ENCODE measurements around the gene CBY2. TPM values are rescaled to one million over a fixed set of nuclear protein-coding genes. Genes with fewer than 3 reads are reported as not detected.

The CBY2 gene
- total and polyA plus RNA-seq, 2 of the 4 experiments (the other 2 are of a cell fraction) = not detected

DNA sequence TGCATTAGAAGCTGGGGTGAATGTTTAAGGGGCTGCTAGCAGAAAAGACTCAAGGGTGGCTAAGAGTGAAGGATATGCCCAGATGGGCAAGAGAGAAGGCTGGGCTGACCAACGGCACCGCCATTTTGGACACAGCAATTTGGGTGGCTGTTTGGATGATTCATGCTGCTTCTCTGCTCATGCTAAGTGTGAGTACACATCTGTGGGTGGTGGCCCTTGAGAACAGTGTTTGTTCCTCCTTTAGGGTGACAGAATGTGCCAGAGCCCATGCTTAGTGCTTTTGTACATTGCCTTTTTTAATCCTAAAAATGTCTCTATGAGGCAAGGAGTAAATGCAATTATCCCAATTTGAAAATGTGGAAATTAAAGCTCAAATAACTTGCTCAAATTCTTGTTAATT, 9.8 kb downstream of the CBY2 start:
- BruUV-seq (replicated peaks) = no TSS peak
- ATAC-seq (ENCODE audit: low read depth) = no peak
- in situ Hi-C loops (cut with MboI; ENCODE audit: low sequenced_read_pairs) = no loop called here

More for the DNA sequence above, 9.8 kb downstream of the CBY2 start:
- no peak overlapping the region for H4K8ac ChIP-seq (ENCODE audit: low read depth in 2 of 2, low read length in 2 of 2)
- no peaks in the 10 kb centered on the region for H3K4me1 ChIP-seq (ENCODE audit: control insufficient read depth, insufficient read depth, low read length)
- H3K4me3 ChIP-seq (ENCODE audit: insufficient read depth, low read depth, low read length) = no peak overlapping the region
- H3K9ac ChIP-seq (ENCODE audit: low read depth, low read length) = no peak overlapping the region
- no peaks in the 10 kb centered on the region for H3K9me1 ChIP-seq (ENCODE audit: insufficient read depth, low read length)
- H2AFZ ChIP-seq (replicated peaks; ENCODE audit: low read length, poor library complexity) = no peak overlapping the region
- no peaks in the 10 kb centered on the region for H4K20me1 ChIP-seq (ENCODE audit: insufficient read depth, low read length)
- no peak overlapping the region for H3K56ac ChIP-seq (ENCODE audit: extremely low read depth, insufficient read depth, low read length)
- no peak overlapping the region for H2BK20ac ChIP-seq (ENCODE audit: low read depth, low read length)
- H3K4ac ChIP-seq (ENCODE audit: low read depth, low read length) = no peak overlapping the region
- H3K18ac ChIP-seq (ENCODE audit: low read depth, low read length) = no peak overlapping the region
- no peak overlapping the region for H4K5ac ChIP-seq (ENCODE audit: low read depth, low read length)
- H3K14ac ChIP-seq (replicated peaks; ENCODE audit: low read depth, low read length) = no peak overlapping the region
- TF ChIP-seq RAD21 (IDR thresholded peaks at IDR 0.05; ENCODE audit: low read length) (no peak), CHD1 (IDR thresholded peaks at IDR 0.05; ENCODE audit: low read depth, low read length) (no peak), FOS (IDR thresholded peaks at IDR 0.05; ENCODE audit: low read depth, low read length) (no peak), MAFK (IDR thresholded peaks at IDR 0.05; ENCODE audit: low read depth, low read length) (no peak), RCOR1 (IDR thresholded peaks at IDR 0.05; ENCODE audit: insufficient replicate concordance, low read length) (no peak), BHLHE40 (IDR thresholded peaks at IDR 0.05; ENCODE audit: low read depth, low read length) (no peak), SMC3 (IDR thresholded peaks at IDR 0.05; ENCODE audit: low read depth, low read length) (no peak), CEBPB (IDR thresholded peaks at IDR 0.05; ENCODE audit: low read depth, low read length) (no peak), MXI1 (IDR thresholded peaks at IDR 0.05; ENCODE audit: borderline replicate concordance, low read depth, low read length) (no peak), RFX5 (IDR thresholded peaks at IDR 0.05; ENCODE audit: low read depth, low read length) (no peak), POLR2A (IDR thresholded peaks at IDR 0.05; ENCODE audit: low read depth, low read length) (no peak), NFE2L2 (IDR thresholded peaks at IDR 0.05; ENCODE audit: low read depth, low read length) (no peak), MAZ (IDR thresholded peaks at IDR 0.05; ENCODE audit: borderline replicate concordance, low read depth, low read length) (no peak)
- TF ChIP-seq, protein P1, sequence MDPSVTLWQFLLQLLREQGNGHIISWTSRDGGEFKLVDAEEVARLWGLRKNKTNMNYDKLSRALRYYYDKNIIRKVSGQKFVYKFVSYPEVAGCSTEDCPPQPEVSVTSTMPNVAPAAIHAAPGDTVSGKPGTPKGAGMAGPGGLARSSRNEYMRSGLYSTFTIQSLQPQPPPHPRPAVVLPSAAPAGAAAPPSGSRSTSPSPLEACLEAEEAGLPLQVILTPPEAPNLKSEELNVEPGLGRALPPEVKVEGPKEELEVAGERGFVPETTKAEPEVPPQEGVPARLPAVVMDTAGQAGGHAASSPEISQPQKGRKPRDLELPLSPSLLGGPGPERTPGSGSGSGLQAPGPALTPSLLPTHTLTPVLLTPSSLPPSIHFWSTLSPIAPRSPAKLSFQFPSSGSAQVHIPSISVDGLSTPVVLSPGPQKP (IDR thresholded peaks at IDR 0.05; ENCODE audit: borderline replicate concordance, low read depth, low read length) = no peak
- TF ChIP-seq, protein P2, sequence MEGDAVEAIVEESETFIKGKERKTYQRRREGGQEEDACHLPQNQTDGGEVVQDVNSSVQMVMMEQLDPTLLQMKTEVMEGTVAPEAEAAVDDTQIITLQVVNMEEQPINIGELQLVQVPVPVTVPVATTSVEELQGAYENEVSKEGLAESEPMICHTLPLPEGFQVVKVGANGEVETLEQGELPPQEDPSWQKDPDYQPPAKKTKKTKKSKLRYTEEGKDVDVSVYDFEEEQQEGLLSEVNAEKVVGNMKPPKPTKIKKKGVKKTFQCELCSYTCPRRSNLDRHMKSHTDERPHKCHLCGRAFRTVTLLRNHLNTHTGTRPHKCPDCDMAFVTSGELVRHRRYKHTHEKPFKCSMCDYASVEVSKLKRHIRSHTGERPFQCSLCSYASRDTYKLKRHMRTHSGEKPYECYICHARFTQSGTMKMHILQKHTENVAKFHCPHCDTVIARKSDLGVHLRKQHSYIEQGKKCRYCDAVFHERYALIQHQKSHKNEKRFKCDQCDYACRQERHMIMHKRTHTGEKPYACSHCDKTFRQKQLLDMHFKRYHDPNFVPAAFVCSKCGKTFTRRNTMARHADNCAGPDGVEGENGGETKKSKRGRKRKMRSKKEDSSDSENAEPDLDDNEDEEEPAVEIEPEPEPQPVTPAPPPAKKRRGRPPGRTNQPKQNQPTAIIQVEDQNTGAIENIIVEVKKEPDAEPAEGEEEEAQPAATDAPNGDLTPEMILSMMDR (conservative IDR thresholded peaks at IDR 0.05; ENCODE audit: low read depth, low read length) = no peak
- TF ChIP-seq, protein P3, sequence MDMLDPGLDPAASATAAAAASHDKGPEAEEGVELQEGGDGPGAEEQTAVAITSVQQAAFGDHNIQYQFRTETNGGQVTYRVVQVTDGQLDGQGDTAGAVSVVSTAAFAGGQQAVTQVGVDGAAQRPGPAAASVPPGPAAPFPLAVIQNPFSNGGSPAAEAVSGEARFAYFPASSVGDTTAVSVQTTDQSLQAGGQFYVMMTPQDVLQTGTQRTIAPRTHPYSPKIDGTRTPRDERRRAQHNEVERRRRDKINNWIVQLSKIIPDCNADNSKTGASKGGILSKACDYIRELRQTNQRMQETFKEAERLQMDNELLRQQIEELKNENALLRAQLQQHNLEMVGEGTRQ (IDR thresholded peaks at IDR 0.05; ENCODE audit: low read depth, low read length) = no peak
- no peak overlapping the region for H2BK15ac ChIP-seq (ENCODE audit: low read depth, low read length)
- no CpG with 5 or more reads among the region's 2 CpGs for WGBS, 2 experiments (ENCODE audit: extremely low coverage in 2 of 2, insufficient read length in 1 of 2)
- POLR2A ChIA-PET (ENCODE audit: unreplicated experiment) = no interaction called here
- no peaks in the 10 kb centered on the region for H3K9me3 ChIP-seq (ENCODE audit: control insufficient read depth, insufficient read depth, low read length)
- dilution Hi-C loops (cut with HindIII; ENCODE audit: low sequenced_read_pairs, unreplicated experiment) (no loop called here), intact Hi-C loops (cut with micrococcal nuclease) (no loop called here)
- no peak overlapping the region for H4K91ac ChIP-seq (ENCODE audit: insufficient read depth, low read depth, low read length)
- no peak for DNase-seq
- no peak overlapping the region for H2AK9ac ChIP-seq (replicated peaks; ENCODE audit: low read depth, low read length, poor library complexity)
- H3K23ac ChIP-seq (ENCODE audit: low read depth, low read length) = no peak overlapping the region
- H3K36me3 ChIP-seq (ENCODE audit: control insufficient read depth, insufficient read depth, low read length) = no peaks in the 10 kb centered on the region
- H2BK5ac ChIP-seq (ENCODE audit: low read depth, low read length, poor library complexity, severe bottlenecking) = no peak overlapping the region
- no peak overlapping the region for H3K4me2 ChIP-seq (ENCODE audit: low read depth, low read length)
- H3K27ac ChIP-seq (ENCODE audit: insufficient read depth, low read length) = no peak overlapping the region
- no peak overlapping the region for H2AK5ac ChIP-seq (ENCODE audit: low read depth, low read length)
- peaks cover 2% of the 10 kb centered on the region; the same call in 1 of the 2 replicates for H3K27me3 ChIP-seq (ENCODE audit: control insufficient read depth, insufficient read depth, low read length)
- no peak overlapping the region for H2BK120ac ChIP-seq (ENCODE audit: low read depth, low read length)
- CTCF ChIA-PET = no interaction called here
- no peaks in the 10 kb centered on the region for H3K79me1 ChIP-seq (ENCODE audit: low read depth in 1 of 2, low read length in 2 of 2)

All from IMR-90 (cell line).